Right ventricle myocardium superior (tissue), 1 donor: ENCODE results near the gene GALNT2. TPM values are rescaled to one million over a fixed set of nuclear protein-coding genes. Genes with fewer than 3 reads are reported as not detected.

Source experiments
- ATAC-seq: fragments of 200-7000 bp; cut with Tn5 transposase; one replicate; pipeline ENCODE4 v1.9.1; 2020; ENCODE audit warnings: mild to moderate bottlenecking; ENCODE audit not compliant: poor library complexity
- DNase-seq: peaks from one replicate; pipeline ENCODE4 v3.0.0-alpha.2; 2020
- intact Hi-C: fragments of 100-400 bp; cut with DNase I; formaldehyde crosslinking; loops from one replicate; pipeline ENCODE4 v1.11.2; 2022
- total RNA-seq: library from RNA; stranded (reverse); fragmentation: NEBNext Ultra II Directional; extraction: Animal tissue kit (Norgen Biotek cat#: 25700); gene quantifications from one replicate; pipeline ENCODE4 v1.2.1, GENCODE V29; 2021
- donor health status: DM: no; HTN: yes; CAD: no; lungs with severe emphysema.

The GALNT2 gene
- total RNA-seq, 1 donor from 2014 or later: 21.2 TPM

- DNase-seq (no peak), ATAC-seq (no peak)
- intact Hi-C loops: no loop called here
Measured at GRCh38 chr1:230083746-230084407, 16.8 kb downstream of the GALNT2 start.

- ATAC-seq: peak; percentile 28
- intact Hi-C loops: no loop called here
- DNase-seq: no peak
Measured at GRCh38 chr1:230084408-230085177, 17.6 kb downstream of the GALNT2 start.

GRCh38 chr1:230085178-230085515 lies 18.1 kb downstream of the GALNT2 start:
- intact Hi-C loops: no loop called here
- no peak for ATAC-seq

GRCh38 chr1:230086151-230086550 lies 19.1 kb downstream of the GALNT2 start:
- DNase-seq (no peak), ATAC-seq (no peak)
- intact Hi-C loops: no loop called here

More at GRCh38 chr1:230085178-230085515, 18.1 kb downstream of the GALNT2 start:
- DNase-seq: no peak

GRCh38 chr1:230087028-230087716 lies 20.1 kb downstream of the GALNT2 start:
- ATAC-seq: no peak
- DNase-seq: no peak
- intact Hi-C loops: no loop called here

- ATAC-seq (no peak), DNase-seq (no peak)
- intact Hi-C loops: no loop called here
Measured at GRCh38 chr1:230087717-230088105, 20.7 kb downstream of the GALNT2 start.

- ATAC-seq (no peak), DNase-seq (no peak)
- intact Hi-C loops: no loop called here
Measured at GRCh38 chr1:230090194-230090711, 23.2 kb downstream of the GALNT2 start.

- DNase-seq (no peak), ATAC-seq (no peak)
- intact Hi-C loops: no loop called here
Measured at GRCh38 chr1:230091473-230092231, 24.6 kb downstream of the GALNT2 start.

- ATAC-seq: no peak
- intact Hi-C loops: no loop called here
- no peak for DNase-seq
Measured at GRCh38 chr1:230094746-230095145, 27.7 kb downstream of the GALNT2 start.

- ATAC-seq (no peak), DNase-seq (no peak)
- intact Hi-C loops: no loop called here
Measured at GRCh38 chr1:230095938-230096337, 28.9 kb downstream of the GALNT2 start.

GRCh38 chr1:230097370-230097769 lies 30.3 kb downstream of the GALNT2 start:
- no peak for ATAC-seq
- intact Hi-C loops: no loop called here
- no peak for DNase-seq

GRCh38 chr1:230098723-230099122 lies 31.7 kb downstream of the GALNT2 start:
- no peak for ATAC-seq
- DNase-seq: no peak
- intact Hi-C loops: no loop called here

- intact Hi-C loops: no loop called here
- no peak for DNase-seq
- ATAC-seq: no peak
Measured at GRCh38 chr1:230099465-230099864, 32.4 kb downstream of the GALNT2 start.

- DNase-seq: no peak
- ATAC-seq: no peak
- intact Hi-C loops: no loop called here
Measured at GRCh38 chr1:230100932-230101331, 33.9 kb downstream of the GALNT2 start.

- DNase-seq (no peak), ATAC-seq (no peak)
- intact Hi-C loops: no loop called here
Measured at GRCh38 chr1:230101556-230101955, 34.5 kb downstream of the GALNT2 start.

- no peak for ATAC-seq
- intact Hi-C loops: no loop called here
- no peak for DNase-seq
Measured at GRCh38 chr1:230102046-230102445, 35.0 kb downstream of the GALNT2 start.

- DNase-seq (no peak), ATAC-seq (no peak)
- intact Hi-C loops: no loop called here
Measured at GRCh38 chr1:230102472-230102871, 35.4 kb downstream of the GALNT2 start.

GRCh38 chr1:230103306-230104173 lies 36.5 kb downstream of the GALNT2 start:
- intact Hi-C loops: no loop called here
- no peak for ATAC-seq
- DNase-seq: no peak
